Measurements from ENCODE around the gene TET3.

The TET3 gene

DNA sequence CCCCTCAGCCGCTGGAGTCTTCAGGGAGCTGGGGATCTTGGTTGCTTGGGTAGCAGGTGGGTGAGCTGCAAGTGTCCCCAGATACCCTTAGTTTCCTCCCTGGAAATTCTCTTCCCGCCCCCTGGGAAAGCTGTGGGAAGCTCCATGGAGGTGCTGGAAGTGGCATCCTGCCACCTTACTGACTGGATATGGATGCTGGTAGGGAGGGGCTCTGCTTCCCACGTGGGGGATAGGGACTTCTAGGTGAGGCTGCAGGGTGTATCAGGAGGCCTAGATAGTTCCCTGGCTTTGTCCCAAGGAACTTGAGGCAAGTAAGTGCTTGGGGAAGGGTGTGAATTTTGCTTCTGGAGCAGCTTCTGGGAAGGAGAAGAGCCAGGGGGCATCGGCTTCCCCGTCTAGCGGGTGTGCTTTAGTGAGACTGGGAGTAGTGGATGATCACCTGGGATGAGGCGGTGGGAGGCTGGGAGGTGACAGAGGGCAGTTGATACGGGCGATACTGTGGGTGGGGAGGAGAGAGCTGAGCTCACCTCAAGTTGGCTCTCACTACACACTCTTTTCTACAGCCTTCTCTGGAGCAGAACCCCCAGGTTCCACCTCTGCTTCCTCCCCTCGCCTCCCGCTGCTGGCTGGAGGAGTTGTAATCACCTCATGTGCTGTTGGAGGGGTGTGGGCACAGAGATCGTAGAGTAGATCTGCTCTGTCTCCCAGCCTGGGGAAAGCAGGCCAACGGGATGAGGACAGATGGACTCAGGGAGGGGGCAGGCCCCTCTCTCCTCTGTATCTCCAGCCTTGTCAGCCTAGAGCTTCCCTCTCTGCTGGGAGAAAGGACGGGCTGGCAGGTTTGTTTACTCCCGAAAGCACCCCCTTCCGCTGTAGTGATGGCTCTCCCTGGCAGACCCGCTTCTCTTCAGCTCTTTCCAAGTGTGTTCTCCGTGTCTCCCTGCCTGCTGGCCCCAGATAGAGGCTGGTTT lies 19.8 kb downstream of the TET3 start:
- no peak for DNase-seq (ENCODE audit: low read depth in 1 of 2, low spot score in 1 of 2)

DNA sequence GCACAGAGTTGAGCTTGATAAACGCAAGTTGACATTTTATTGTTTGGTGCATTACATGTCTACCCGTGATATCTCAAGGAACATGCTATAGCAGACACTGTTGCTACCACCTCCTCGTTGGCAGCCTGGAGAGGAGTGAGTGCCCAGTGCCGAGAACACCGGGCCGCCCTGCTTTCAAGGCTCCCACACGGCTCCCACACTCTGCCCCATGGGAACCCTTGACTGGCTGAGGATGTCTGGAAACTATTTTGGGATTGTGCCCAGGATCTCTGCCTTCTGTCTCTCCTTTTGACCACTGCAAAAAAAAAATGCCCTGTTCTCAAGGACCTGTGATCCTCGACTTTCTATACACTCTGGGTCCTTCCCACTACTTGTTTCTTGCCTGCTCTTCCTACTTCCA lies 21.1 kb downstream of the TET3 start:
- DNase-seq (ENCODE audit: low read depth in 1 of 2, low spot score in 1 of 2) = no peak

DNA sequence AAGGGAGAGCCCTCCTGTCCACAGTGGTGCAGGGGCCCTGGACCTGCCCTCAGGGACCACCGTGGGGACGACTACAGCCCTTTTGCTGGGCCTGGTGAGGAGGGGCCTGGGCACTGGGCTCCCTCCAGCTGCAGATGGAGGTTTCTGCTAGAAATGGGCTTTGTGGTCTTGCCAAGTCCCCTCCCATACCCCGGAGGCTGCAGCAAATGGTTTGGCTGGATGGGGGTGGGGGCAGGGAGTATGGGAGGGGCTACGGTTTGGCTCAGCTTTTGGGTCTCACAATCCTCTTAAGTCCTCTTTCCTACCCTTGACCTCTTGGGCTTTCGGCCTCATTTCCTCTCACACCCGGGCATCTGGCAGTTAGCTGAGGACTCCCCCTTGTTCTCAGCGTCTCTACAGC lies 21.7 kb downstream of the TET3 start:
- no peak for DNase-seq (ENCODE audit: low read depth in 1 of 2, low spot score in 1 of 2)

DNA sequence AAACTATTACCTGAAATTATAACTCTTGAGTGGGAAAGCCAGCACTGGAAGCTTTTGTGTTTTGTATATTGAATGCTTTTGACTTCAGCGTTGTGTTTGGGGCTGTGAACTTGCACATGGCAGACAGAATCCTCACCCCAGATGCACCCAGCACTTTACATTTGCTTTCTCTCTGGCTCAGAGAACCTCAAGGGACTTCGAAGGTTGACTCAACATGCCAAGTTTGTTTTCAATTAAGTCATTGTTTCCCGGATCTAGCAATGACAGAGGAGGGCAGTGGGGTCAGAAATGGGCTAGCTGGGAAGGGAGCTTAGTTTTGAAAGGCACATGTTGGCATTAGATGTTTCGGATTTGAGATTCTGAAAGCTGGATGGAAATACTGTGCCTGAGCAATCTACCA lies 22.4 kb downstream of the TET3 start:
- DNase-seq (ENCODE audit: low read depth in 1 of 2, low spot score in 1 of 2) = no peak

DNA sequence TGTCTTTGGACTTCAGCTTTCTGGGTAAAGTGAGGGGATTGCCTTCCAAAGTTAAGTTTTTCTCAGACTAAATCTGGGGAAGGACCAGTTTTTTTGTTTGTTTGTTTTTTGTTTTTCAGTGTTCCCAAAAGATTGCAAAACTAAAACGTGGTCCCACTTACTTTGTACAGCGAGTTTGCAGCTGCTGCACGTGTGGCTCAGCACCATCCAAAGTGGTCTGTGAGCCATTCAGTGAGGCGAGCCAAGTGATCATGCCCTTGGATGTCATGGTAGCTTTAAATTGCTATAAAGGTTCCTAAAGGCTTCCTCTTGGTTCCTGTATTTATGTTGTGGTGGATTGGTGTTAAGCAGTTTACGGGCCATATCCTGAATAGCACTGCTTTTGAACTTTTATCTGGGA lies 23.0 kb downstream of the TET3 start:
- DNase-seq (ENCODE audit: low read depth in 1 of 2, low spot score in 1 of 2) = no peak

DNA sequence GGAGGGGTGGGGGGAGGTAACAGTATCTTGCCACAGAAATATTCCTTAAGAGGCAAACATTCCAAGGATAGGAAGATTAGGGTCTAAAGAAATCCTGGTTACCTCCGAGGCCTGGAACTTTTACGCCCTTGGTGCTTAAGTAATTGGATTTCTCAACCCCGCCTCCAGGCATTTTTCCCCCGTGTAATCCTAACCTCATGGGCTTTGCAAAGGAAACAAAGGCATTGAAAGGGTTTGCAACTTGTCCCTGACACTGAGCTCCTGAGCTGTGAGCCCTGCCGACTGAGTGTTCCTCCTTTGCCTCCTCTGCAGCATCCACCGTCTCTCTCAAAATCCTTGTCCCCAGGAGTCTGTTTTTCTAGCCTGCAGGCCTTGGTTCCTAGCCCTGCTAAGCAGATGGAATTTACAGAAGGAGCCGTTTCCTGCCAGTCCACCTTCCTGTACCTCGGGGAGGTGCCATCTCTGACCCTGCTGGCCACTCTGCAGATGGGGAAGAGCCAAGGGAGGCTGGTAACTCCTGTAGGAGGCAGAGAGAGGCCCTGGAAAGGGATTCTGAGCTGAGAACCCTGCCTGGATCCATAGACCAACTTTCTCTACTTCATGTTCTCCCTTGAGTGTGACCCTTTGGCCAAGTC lies 24.2 kb downstream of the TET3 start:
- no peak for DNase-seq (ENCODE audit: low read depth in 1 of 2, low spot score in 1 of 2)

DNA sequence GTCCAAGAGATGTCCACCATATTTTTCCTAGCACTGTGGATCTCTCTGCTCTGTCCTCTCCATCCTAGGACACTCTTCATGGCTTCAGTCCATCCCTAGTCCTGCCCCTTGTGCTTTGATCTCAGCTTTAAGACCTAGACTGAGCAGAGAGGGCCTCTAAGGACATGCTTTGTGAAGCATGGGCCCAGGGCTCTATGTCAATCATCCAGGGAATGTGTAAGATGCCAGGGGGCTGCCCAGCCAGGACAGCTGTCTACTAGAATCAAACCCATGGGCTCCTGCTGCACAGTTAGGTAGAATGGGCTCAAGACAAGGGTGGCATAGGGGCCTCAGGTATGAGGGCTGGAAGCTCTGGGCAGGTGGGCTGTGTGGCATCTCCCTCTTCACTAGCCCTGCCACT lies 24.9 kb downstream of the TET3 start:
- no peak for DNase-seq (ENCODE audit: low read depth in 1 of 2, low spot score in 1 of 2)

DNA sequence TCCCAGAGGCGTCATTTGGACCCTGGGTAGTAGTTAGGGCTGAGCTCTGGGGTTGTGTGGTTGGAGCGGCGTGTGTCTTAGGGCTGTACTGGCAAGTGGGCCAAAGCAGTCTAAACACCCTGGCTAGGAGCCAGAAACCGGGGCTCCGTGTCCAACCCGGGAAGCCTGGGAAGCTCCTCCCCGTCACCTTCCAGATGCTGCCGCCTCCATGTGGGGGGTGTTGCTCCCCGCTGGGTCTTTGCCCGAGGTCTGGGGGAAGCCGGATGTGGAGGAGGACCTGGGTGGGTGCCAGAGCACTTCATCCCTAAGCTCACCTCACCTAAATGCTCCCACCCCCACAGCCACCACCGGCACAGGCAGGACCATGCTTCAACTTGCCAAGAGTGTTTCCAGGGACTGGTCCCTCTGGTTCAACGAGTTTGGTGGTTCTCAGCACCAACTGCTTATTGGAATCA lies 25.4 kb downstream of the TET3 start:
- DNase-seq (ENCODE audit: low read depth in 1 of 2, low spot score in 1 of 2) = no peak

DNA sequence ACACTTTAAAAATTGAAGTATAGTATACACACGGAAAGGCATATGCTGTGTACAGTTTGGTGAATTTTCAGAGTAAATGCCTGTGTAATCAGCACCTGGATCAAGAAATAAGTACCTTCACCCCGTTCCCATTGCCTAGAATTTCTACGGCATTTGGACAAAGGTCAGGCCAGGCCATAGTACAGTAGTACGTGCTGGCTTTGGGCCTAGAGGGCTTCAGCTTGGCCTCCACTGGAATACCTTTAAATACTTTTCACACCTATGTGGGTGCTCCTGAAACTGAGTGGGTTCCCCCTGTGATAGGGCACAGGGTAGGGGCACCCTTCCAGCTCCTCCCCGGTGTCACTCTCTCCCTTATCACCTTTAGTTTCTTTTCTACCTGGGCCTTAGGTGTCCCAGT lies 26.5 kb downstream of the TET3 start:
- DNase-seq (ENCODE audit: low read depth in 1 of 2, low spot score in 1 of 2) = no peak

DNA sequence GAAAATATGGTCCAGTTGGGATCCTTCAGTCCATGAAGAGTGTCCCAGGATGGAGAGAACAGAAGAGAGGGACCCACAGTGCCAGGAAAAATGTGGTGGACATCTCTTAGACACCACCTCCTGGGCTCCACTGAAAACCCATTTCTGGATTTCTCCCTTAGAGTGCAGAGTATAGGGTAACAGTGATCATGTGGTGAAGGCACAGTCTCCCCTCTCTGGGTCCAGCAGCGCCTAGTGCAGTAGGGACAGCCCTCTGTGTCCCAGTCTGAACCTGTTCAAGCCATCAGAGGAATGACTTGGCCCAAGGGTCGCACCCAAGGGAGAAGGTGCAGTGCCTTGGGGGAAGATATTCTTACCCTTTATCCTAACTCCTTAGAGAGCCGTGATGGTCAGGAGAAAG lies 30.1 kb downstream of the TET3 start:
- no peak for DNase-seq (ENCODE audit: low read depth in 1 of 2, low spot score in 1 of 2)

DNA sequence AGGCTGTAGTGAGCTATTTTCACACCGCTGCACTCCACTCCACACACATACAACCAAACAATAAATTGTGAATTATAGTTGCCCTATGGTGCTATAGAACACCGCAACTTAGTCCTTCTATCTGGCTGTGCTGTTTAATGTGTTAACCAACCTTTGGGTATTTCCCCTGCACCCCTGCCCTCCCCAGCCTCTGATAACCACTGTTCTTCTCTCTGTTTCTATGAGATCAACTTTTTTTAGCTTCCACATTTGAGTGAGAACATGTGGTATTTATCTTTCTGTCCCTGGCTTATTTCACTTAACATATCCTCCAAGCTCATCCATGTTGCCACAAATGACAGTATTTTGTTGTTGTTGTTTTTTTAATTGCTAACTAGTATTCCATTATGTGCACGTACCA lies 32.5 kb downstream of the TET3 start:
- DNase-seq (ENCODE audit: low read depth in 1 of 2, low spot score in 1 of 2) = no peak

DNA sequence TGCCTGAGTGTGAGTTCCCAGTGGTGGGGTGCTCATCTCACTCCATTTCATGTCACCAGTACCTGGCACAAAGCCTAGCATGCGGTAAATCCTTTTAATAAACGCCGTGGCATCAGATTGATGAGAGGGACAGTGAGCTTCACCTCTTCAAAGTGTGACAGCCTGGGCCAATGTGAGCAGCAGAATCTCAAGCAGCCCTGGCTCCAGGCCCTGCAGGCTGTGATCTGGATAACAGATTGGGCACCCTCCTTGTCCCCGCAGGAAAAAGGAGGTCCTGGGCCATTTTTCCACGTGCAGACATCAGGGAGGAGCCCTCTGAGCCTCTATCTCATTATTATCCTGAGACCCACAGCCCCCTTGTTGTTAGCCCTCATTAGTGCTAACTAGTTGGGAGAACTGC lies 34.8 kb downstream of the TET3 start:
- no peak for DNase-seq (ENCODE audit: low read depth in 1 of 2, low spot score in 1 of 2)

DNA sequence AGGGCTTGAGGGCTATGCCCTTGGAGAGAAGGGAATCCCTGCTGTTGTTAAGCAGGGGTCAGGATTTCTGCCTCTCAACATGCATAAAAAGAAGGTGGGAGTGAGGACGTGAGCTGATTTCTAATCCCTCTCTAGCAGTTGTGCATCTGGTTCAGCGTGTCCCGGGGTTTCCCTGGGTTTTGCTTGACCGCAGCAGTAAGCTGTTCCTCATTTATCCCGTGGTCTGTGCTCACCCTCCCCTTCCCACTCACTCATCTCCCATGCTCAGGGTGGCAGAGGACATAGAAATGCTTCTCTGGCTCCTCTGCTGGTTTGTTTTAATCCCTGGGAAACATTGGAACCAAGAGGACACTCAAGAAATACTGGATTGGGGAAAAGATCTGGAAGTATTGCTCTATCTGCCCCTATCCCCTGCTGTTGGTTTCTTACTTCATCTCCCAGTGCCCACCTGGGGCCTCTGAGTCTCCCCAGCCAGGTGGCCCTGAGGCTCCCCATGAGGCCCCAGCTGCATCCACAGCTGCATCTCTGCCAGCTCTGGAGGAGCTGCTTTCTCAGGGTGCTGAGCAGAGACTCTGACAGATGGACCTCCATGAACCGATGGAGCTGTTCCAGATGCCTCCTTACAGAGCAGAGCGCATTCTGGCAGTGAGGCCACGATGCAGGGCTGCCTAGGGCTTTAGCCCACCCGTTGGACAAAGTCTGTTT lies 36.1 kb downstream of the TET3 start:
- DNase-seq (ENCODE audit: low read depth in 1 of 2, low spot score in 1 of 2) = no peak

DNA sequence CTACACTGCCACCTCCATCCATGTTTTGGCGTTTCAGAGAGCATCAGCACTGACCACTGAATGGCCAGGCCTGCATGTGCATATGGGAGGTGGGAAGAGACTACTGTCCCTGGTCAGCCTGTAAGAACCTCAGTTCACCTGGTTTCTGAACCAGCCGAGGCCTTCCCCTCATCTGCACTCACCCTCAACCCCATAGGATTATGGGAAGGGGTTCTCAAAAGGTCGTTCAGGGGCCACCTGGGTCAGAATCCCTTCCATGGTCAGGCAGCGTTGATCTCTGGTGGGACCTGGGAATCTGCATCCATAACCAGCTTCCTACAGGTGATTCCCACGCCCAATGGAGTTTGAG lies 36.7 kb downstream of the TET3 start:
- DNase-seq (ENCODE audit: low read depth in 1 of 2, low spot score in 1 of 2) = no peak

DNA sequence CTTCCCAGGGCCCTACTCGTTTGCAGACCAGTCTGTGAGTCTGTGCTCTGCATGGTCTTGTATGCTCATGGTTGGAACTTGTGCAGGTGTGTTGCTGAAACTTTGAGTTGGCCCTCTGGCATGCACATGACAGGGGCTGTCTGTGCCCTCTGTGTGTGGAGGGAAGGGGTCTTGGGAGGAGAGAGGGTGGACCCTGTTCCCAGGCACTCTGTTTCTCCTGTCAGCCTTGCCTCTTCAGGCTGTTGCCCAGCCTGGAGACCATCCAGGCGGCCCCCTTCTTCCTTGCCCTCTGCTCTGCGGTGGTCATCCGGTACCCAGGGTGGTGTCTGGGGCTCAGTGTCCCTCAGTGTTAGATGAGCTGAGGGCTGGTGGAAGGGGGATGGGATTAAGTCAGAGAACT lies 39.5 kb downstream of the TET3 start:
- DNase-seq (ENCODE audit: low read depth in 1 of 2, low spot score in 1 of 2) = no peak

DNA sequence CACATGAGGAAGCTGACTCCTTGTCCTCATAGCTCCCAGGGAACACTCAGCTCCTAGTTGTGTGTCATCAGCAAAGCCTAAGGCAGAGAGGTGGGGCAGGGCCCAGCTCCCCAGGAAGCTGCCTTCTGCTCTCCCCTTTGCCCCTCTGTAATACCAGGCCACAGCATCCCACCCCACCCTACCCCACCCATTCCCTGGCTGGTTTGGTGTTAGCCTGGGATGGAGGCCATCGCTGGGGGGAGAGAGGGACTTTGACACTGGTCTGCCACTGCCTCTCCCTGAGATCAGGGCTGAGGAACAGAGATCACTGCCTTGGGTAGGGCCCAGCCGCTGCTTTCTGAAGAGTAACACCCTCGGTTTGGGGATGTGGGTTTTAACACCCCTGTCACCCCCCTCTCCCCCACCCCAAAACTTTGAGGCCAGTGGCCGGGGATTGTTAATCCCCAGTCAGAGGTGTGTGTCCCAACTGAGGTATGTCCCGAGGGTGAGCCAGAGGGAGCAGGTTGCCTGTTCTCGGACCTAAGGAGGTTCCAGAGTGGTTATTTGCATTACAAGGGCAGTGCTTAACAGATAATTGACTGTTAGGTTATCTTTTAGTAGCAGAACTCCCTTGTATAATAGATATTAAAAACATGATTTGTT lies 41.4 kb downstream of the TET3 start:
- DNase-seq (ENCODE audit: low read depth in 1 of 2, low spot score in 1 of 2) = no peak

DNA sequence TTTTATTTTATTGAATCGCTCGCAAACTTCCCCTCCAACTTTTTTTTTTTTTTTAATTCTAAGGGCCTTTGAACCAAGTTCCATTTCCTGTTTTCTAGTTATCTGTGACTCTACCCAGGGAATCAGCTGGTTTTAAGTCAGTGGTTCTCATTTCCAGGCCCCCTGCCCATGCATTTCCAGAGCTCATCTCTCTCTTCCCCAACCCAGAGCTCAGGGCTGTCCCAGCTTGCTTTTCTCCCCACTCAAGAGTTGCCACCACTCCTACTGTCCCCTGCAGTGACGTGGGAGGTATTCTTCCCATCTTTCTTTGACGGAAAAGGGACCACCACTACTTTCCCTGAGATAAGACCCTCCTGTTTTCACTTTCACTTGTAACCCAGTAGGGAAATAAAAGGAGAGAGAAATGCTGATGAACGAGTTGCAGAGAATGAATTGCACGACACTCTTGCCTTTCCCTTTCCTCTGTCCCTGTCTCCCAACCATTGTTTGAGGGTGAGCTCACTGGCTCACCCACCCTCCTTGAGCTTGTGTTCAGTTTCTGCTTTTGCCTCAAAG lies 42.1 kb downstream of the TET3 start:
- DNase-seq (ENCODE audit: low read depth in 1 of 2, low spot score in 1 of 2) = no peak

DNA sequence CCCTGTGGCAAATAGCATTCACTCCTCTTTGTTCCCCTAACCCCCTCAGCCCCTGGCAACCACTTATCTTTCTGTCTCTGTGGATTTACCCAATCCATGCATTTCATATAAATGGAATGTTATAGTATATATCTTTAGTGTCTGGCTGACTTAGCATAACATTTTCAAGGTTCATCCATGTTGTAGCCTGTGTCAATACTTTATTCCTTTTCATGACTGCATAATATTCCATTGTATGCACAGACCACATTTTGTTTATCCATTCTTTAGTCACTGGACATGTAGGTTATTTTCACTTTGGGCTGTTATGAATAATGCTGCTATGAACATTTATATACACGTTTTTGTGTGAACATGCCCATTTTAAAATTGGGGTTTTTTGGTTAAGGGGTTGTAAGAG lies 42.8 kb downstream of the TET3 start:
- no peak for DNase-seq (ENCODE audit: low read depth in 1 of 2, low spot score in 1 of 2)

DNA sequence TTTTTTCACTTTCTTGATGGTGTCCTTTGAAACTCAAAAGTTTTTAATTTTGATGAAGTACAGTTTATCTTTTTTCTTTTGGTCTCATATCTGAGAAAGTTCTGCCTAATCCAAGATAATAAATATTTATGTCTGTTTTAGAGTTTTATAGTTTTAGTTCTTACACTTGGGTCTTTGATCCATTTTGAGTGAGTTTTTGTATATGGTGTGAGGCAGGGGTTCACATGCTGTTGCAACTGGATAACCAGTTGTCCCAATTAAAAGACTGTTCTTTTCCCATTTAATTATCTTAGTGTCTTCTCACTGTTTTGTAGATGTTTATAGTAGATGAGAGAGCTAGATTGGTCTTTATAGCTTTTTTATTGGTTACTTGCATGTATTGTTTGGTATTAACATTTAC lies 43.6 kb downstream of the TET3 start:
- DNase-seq (ENCODE audit: low read depth in 1 of 2, low spot score in 1 of 2) = no peak

DNA sequence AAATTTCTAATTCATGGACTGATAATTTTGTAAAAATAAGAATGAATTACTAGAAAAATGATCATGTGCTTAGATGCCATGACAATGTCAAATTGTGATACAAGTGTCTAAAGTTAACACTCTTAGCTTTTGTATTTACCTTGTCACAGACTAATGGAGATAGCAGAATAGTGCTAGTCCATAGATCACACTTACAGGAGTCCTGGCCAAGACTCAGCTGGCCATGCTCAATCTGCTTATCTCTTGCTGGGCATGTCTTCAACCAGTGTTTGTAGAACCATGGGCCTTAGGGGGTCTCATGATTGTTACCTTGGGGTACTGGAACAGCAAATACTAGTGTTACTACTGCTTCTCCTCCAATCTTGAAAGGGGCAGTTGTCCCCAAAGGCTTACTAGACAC lies 44.0 kb downstream of the TET3 start:
- DNase-seq (ENCODE audit: low read depth in 1 of 2, low spot score in 1 of 2) = no peak

DNA sequence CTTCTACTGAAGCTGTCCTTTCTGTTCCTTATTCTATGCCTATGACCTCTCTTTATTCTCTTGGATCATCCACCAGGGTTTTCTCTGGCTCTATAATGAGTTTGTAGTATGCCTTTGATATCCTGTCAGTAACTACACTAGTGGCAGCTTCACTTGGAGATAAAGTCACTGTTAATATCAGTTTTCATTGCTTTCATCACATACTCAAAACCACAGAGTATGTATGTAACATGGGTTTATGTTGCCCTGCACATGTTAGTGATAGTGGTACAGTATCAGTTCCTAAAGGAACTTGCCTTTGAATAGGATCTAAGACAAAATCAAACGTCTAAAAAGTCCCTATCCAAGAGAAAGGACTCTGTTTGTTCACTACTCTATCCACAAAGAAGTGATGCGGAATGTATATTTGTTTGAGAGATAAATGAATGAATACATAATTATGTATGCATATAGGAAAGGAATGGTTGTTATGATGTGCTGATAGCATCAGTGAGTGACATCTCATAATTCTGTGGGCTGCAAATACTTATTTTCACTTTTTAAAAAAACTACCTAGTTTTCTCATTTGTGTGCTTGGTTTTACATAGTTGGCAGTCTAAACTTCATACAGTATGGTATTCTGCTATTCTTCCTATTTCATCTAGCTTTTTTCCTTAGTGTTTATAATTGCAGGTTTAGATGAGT lies 45.1 kb downstream of the TET3 start:
- DNase-seq (ENCODE audit: low read depth in 1 of 2, low spot score in 1 of 2) = no peak

Data from activated T-helper 1 cell treated with anti-CD3 and anti-CD28 coated beads, Interleukin-2, amount 50 U/mL, for 16 hours (primary cell).